Liver (tissue), 9 donors: ENCODE data around the gene GRK3. TPM values are rescaled to one million over a fixed set of nuclear protein-coding genes. Genes with fewer than 3 reads are reported as not detected.
"Not testable (repeated sequence)": the region's sequence is repeated elsewhere in the genome, so short reads cannot be mapped to it uniquely, and the experiment has no call there.

Experiments
- DNase-seq: peaks from one replicate; pipeline ENCODE4 v3.0.0-alpha.2; 2017; ENCODE audit warnings: low spot score
- H3K27ac ChIP-seq, 2 donors: one replicate each; pipeline ENCODE4 v1.7.0; 2013; ENCODE audit warnings: inconsistent platforms in 2 of 2, low read length in 2 of 2, control low read depth in 1 of 2, low read depth in 1 of 2, mild to moderate bottlenecking in 1 of 2
- H3K27me3 ChIP-seq, 4 donors: one replicate each; pipeline versions ENCODE4 v1.6.1 to v1.7.0; 2013; ENCODE audit warnings: low read length in 3 of 4, inconsistent platforms in 1 of 4, mild to moderate bottlenecking in 1 of 4, moderate library complexity in 1 of 4; ENCODE audit not compliant: control insufficient read depth in 4 of 4, insufficient read depth in 4 of 4
- H3K36me3 ChIP-seq, 4 donors: one replicate each; pipeline versions ENCODE4 v1.6.1 to v1.7.0; 2013; ENCODE audit warnings: low read length in 3 of 4, mild to moderate bottlenecking in 3 of 4, low read depth in 1 of 4, moderate library complexity in 1 of 4; ENCODE audit not compliant: control insufficient read depth in 4 of 4, insufficient read depth in 3 of 4
- H3K4me1 ChIP-seq, 4 donors: one replicate each; pipeline versions ENCODE4 v1.6.1 to v1.7.0; 2013; ENCODE audit warnings: low read length in 3 of 4, mild to moderate bottlenecking in 3 of 4, moderate library complexity in 1 of 4; ENCODE audit not compliant: control insufficient read depth in 4 of 4, insufficient read depth in 4 of 4
- H3K4me3 ChIP-seq, 3 donors: one replicate each; pipeline versions ENCODE4 v1.6.1 to v1.7.0; 2013; ENCODE audit warnings: low read length in 3 of 3, control low read depth in 1 of 3, low read depth in 1 of 3, mild to moderate bottlenecking in 1 of 3
- H3K9ac ChIP-seq, 2 donors: one replicate each; pipeline ENCODE4 v1.7.0; 2013; ENCODE audit warnings: low read length in 2 of 2, mild to moderate bottlenecking in 2 of 2, moderate library complexity in 2 of 2, control low read depth in 1 of 2, low read depth in 1 of 2
- H3K9me3 ChIP-seq, 4 donors: one replicate each; pipeline versions ENCODE4 v1.6.1 to v1.7.0; 2013; ENCODE audit warnings: low read length in 3 of 4; ENCODE audit not compliant: control insufficient read depth in 4 of 4
- ATF3 ChIP-seq: IDR thresholded peaks from 2 replicates; pipeline ENCODE4 v1.6.1; 2016; ENCODE audit warnings: antibody characterized with exemption
- EGR1 ChIP-seq, 2 donors: IDR thresholded peaks; 2 replicates each; pipeline ENCODE4 v1.6.1; 2016 to 2018; ENCODE audit warnings: antibody characterized with exemption in 2 of 2, low read depth in 2 of 2
- FOXA2 ChIP-seq: IDR thresholded peaks from 2 replicates; pipeline ENCODE4 v1.6.1; 2016; ENCODE audit warnings: antibody characterized with exemption
- HNF4A ChIP-seq, 2 donors: conservative IDR thresholded peaks; 2 replicates each; pipeline ENCODE4 v1.6.1; 2016; ENCODE audit warnings: antibody characterized with exemption in 2 of 2, mild to moderate bottlenecking in 2 of 2
- HNF4G ChIP-seq: IDR thresholded peaks from 2 replicates; pipeline ENCODE4 v1.6.1; 2016; ENCODE audit warnings: antibody characterized with exemption
- NR2F2 ChIP-seq: IDR thresholded peaks from 2 replicates; pipeline ENCODE4 v1.6.1; 2016; ENCODE audit warnings: antibody characterized with exemption
- RAD21 ChIP-seq, 2 donors: IDR thresholded peaks; 2 replicates each; pipeline ENCODE4 v1.6.1; 2016; ENCODE audit warnings: antibody characterized with exemption in 2 of 2, mild to moderate bottlenecking in 2 of 2
- SP1 ChIP-seq: IDR thresholded peaks from 2 replicates; pipeline ENCODE4 v1.6.1; 2018; ENCODE audit warnings: antibody characterized with exemption, mild to moderate bottlenecking
- TAF1 ChIP-seq: conservative IDR thresholded peaks from 2 replicates; pipeline ENCODE4 v1.6.1; 2016; ENCODE audit warnings: antibody characterized with exemption, mild to moderate bottlenecking
- WGBS: extraction: QIAGEN DNeasy Blood & Tissue Kit; methylation state at CpG from one replicate; pipeline ENCODE4 v1.1.7; 2013; 5-methylcytosine and 5-hydroxymethylcytosine counted together
- polyA plus RNA-seq, 2 donors: library from polyadenylated mRNA; stranded (reverse) in 1 of 2; unstranded in 1 of 2; fragments of 200-250 nt in 1 of 2; fragments of >200 nt in 1 of 2; fragmentation: Nextera tagmentation in 1 of 2; extraction: Ambion mirVana in 1 of 2; gene quantifications; one replicate each; pipeline versions ENCODE4 v1.2.1 to v1.2.3, GENCODE V29; 2013 to 2015
- total RNA-seq, 2 donors: library from RNA; depleted of rRNA; stranded (reverse); fragments of >200 nt; gene quantifications; one replicate each; pipeline ENCODE4 v1.2.3, GENCODE V29; 2014
- TF ChIP-seq, protein P1 (sequence below): fragments of 150-350 bp; IDR thresholded peaks from 2 replicates; pipeline ENCODE4 v1.5.1; 2017; ENCODE audit warnings: improper control_type of control experiment, low read depth, low read length; ENCODE audit not compliant: missing input control
- donor health status: healthy.
- donor health status: healthy.
- donor health status: healthy.
- donor health status: healthy.
- donor health status: healthy.

Gene GRK3
- total and polyA plus RNA-seq, 4 donors, result 0.79 to 6.5 (median 2.4) TPM

- H3K27ac ChIP-seq, result peak overlapping the region in 1 of 2 donors; percentile 10
- no peak overlapping the region for H3K9ac ChIP-seq
Measured at GRCh38 chr22:25566898-25567235, 2.4 kb downstream of the GRK3 start.

DNA sequence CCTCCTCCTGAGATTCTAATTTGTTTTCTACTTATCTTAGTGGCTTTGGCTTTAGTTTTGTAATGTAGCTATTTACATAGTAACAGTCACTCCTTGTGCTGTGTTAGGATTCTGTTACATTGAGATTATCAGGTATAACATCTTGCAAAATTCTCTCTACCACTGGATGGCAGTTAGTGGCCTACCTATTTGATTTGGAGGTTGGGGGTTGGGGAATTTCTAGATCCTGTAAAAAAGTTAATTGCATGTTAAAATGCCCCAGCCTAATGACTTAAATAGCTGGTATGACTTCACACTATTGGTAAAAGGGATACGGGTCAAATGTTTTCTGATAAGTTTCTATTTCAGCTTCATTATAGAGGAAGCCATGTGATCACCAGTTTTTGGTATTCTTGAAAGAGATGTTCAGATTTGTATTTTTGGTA lies 2.8 kb downstream of the GRK3 start:
- TF ChIP-seq ATF3, result no peak
- TF ChIP-seq HNF4A (conservative IDR thresholded peaks at IDR 0.05), result no peak
- no peak for TF ChIP-seq HNF4G
- peak; percentile 32 for TF ChIP-seq RAD21 (IDR thresholded peaks at IDR 0.05)
- TF ChIP-seq NR2F2, result no peak
- TF ChIP-seq FOXA2, result no peak
- no peak for TF ChIP-seq EGR1 (IDR thresholded peaks at IDR 0.05; ENCODE audit: low read depth in 2 of 2)
- TF ChIP-seq, protein P1, sequence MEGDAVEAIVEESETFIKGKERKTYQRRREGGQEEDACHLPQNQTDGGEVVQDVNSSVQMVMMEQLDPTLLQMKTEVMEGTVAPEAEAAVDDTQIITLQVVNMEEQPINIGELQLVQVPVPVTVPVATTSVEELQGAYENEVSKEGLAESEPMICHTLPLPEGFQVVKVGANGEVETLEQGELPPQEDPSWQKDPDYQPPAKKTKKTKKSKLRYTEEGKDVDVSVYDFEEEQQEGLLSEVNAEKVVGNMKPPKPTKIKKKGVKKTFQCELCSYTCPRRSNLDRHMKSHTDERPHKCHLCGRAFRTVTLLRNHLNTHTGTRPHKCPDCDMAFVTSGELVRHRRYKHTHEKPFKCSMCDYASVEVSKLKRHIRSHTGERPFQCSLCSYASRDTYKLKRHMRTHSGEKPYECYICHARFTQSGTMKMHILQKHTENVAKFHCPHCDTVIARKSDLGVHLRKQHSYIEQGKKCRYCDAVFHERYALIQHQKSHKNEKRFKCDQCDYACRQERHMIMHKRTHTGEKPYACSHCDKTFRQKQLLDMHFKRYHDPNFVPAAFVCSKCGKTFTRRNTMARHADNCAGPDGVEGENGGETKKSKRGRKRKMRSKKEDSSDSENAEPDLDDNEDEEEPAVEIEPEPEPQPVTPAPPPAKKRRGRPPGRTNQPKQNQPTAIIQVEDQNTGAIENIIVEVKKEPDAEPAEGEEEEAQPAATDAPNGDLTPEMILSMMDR, result no peak
- Histone ChIP-seq H3K27me3 (peaks cover 0 to 2% (median 0%) of the 10 kb centered on the region in 4 donors), H3K36me3 (no peaks in the 10 kb centered on the region), H3K27ac (no peak overlapping the region), H3K4me3 (no peak overlapping the region), H3K9ac (no peak overlapping the region), H3K9me3 (no peaks in the 10 kb centered on the region), H3K4me1 (peaks cover 0 to 8% (median 6%) of the 10 kb centered on the region in 4 donors)
- 81% methylated on average over 1 of the region's 1 CpG for WGBS
- DNase-seq, result no peak

More at GRCh38 chr22:25566898-25567235, 2.4 kb downstream of the GRK3 start:
- TF ChIP-seq TAF1, result no peak
- Histone ChIP-seq H3K9me3 (no peaks in the 10 kb centered on the region), H3K36me3 (no peaks in the 10 kb centered on the region), H3K4me3 (no peak overlapping the region), H3K27me3 (peaks cover 0 to 2% (median 0%) of the 10 kb centered on the region in 4 donors), H3K4me1 (peaks cover 0 to 8% (median 6%) of the 10 kb centered on the region in 4 donors)
- WGBS, result 74% methylated on average over 2 of the region's 2 CpGs
- no peak for DNase-seq

DNA sequence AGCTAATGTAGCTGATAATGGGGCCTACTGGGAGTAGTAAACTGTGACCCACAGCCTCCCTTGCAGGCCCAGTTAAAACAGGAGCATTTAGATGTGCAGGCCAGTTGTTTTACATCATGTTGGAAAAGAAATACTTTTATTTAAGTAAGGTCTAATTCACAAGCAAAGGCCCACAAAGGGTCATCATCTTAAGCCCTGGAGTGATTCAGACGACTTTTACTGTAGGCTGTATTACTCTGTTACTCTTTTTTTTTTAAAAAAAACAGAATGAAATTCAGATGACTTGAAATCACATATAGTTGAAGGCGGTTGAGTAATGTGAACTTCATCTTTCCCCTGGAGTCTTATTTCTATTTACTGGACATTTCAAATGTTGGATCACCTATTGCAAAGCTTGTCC lies 3.6 kb downstream of the GRK3 start:
- H3K4me3 ChIP-seq, H3K4me1 ChIP-seq, H3K9ac ChIP-seq, DNase-seq, H3K27ac ChIP-seq, H3K36me3 ChIP-seq, H3K27me3 ChIP-seq, H3K9me3 ChIP-seq: not testable (repeated sequence)
- 81% methylated on average over 2 of the region's 2 CpGs for WGBS

DNA sequence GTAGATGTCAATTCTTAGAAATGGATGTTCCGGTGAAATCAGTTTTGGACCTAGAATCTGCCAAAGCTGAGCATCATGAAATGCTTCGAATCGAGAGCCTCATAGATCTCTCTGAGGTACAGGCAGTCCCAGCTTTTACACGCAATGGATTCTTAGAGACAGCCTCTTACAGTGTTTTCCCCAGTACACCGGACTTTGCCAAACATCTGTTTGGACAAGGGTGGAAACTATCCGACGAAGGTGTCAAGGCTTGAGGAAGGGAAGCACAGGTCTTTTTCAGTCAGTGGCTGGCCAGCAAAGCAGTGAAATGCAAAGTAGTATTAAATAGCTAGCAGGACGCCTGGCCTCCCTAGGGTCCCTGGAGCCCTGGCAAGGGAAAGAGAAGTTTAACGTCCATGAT lies 4.9 kb downstream of the GRK3 start:
- 66% methylated on average over 9 of the region's 9 CpGs for WGBS
- H3K36me3 ChIP-seq, result no peaks in the 10 kb centered on the region
- no peak overlapping the region for H3K9ac ChIP-seq
- no peak overlapping the region for H3K4me3 ChIP-seq
- no peaks in the 10 kb centered on the region for H3K9me3 ChIP-seq
- TF ChIP-seq SP1, result no peak
- TF ChIP-seq FOXA2, result no peak
- no peak for DNase-seq
- H3K27me3 ChIP-seq, result peaks cover 0 to 2% (median 0%) of the 10 kb centered on the region in 4 donors
- peaks cover 0 to 8% (median 6%) of the 10 kb centered on the region in 4 donors for H3K4me1 ChIP-seq
- no peak overlapping the region for H3K27ac ChIP-seq
